NT2/D1 (cell line): ENCODE data around the gene RPGRIP1L.

Experiments
- YY1 ChIP-seq: IDR thresholded peaks from 2 replicates; pipeline ENCODE4 v1.6.1; 2011; ENCODE audit not compliant: insufficient read length, insufficient read depth
- ZNF274 ChIP-seq: IDR thresholded peaks from 2 replicates; pipeline ENCODE4 v1.6.1; 2011; ENCODE audit warnings: mild to moderate bottlenecking, low read depth, low read length

GRCh38 chr16:53740933-53741531 lies 37.4 kb upstream of the RPGRIP1L start:
- TF ChIP-seq YY1 (no peak), ZNF274 (no peak)
